ENCODE results near the gene FGD6. TPM values are rescaled to one million over a fixed set of nuclear protein-coding genes. Genes with fewer than 3 reads are reported as not detected.
"Not testable (repeated sequence)": the region's sequence is repeated elsewhere in the genome, so short reads cannot be mapped to it uniquely, and the experiment has no call there.

The FGD6 gene
- total RNA-seq, 4 donors from 2014 or later, result 16.2 to 46.9 (median 25.0) TPM

DNA sequence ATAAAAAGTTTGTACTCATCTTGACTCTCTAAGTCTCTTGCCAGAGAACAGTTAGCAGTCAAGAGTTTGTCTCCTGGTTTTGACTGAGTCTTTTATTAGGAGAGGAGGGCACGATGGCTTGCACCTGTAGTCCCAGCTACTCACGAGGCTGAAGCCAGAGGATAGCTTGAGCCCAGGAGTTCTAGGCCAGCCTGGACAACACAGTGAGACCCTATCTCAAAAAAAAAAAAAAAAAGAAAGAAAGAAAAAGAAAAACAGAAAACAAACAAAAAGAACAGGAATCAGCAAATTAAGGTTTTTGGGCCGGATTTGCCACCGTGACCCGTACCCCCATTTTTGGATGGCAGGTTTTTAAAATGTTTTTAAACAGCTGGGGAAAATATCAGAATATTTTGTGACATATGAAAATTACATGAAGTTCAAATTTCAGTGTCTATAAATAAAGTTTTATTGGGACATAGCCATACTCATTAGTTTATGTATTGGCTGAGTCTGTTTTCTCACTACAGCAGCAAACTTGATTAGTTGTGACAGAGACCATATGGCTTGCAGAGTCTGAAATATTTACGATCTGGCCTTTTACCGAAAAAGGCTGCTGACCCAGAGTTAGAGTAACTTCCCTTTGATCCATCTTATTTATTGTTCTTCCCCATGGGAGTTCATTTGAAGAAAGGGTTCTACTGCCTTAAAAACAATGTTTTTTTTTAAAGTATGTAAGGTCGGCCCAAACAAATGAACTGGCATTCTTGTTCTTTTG lies 31.5 kb upstream of the FGD6 start:
- H3K36me3 ChIP-seq, result peaks cover 18% of the 10 kb centered on the region
- H3K9me3 ChIP-seq, result no peaks in the 10 kb centered on the region
- TF ChIP-seq POLR2AphosphoS5 (IDR thresholded peaks at IDR 0.05) (no peak), EP300 (IDR thresholded peaks at IDR 0.05) (no peak), POLR2A (IDR thresholded peaks at IDR 0.05) (no peak)
- TF ChIP-seq, protein P1, sequence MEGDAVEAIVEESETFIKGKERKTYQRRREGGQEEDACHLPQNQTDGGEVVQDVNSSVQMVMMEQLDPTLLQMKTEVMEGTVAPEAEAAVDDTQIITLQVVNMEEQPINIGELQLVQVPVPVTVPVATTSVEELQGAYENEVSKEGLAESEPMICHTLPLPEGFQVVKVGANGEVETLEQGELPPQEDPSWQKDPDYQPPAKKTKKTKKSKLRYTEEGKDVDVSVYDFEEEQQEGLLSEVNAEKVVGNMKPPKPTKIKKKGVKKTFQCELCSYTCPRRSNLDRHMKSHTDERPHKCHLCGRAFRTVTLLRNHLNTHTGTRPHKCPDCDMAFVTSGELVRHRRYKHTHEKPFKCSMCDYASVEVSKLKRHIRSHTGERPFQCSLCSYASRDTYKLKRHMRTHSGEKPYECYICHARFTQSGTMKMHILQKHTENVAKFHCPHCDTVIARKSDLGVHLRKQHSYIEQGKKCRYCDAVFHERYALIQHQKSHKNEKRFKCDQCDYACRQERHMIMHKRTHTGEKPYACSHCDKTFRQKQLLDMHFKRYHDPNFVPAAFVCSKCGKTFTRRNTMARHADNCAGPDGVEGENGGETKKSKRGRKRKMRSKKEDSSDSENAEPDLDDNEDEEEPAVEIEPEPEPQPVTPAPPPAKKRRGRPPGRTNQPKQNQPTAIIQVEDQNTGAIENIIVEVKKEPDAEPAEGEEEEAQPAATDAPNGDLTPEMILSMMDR (IDR thresholded peaks at IDR 0.05), result no peak
- no peak overlapping the region for H3K4me3 ChIP-seq
- no peaks in the 10 kb centered on the region for H3K27me3 ChIP-seq
- 79% methylated on average over 8 of the region's 8 CpGs for WGBS
- DNase-seq (ENCODE audit: low spot score in 2 of 2), result no peak
- H3K4me1 ChIP-seq, result peaks cover 21% of the 10 kb centered on the region
- no peak overlapping the region for H3K27ac ChIP-seq

DNA sequence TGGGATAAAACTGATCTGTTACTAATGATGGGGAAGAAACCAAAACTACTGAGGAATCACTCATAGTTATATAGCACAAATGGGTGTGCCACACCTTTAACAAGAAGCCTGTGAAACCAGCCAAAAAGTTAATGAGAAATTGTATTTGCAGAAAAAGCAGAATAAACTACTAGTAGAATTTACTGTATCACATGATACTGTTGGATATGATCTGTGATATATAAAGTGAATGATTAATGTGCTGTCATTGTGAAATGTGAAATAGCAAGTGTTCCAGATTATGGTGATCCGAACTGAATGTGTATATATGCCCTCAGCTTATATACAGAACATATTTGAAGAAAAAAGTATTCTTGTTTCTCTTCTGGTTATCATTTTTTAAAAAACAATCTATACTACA lies 30.8 kb upstream of the FGD6 start:
- H3K27me3 ChIP-seq, result no peaks in the 10 kb centered on the region
- no peak for DNase-seq (ENCODE audit: low spot score in 2 of 2)
- 58% methylated on average over 1 of the region's 1 CpG for WGBS
- H3K27ac ChIP-seq, result no peak overlapping the region
- peaks cover 21% of the 10 kb centered on the region for H3K4me1 ChIP-seq
- H3K4me3 ChIP-seq, result no peak overlapping the region
- no peaks in the 10 kb centered on the region for H3K9me3 ChIP-seq
- H3K36me3 ChIP-seq, result peaks cover 16% of the 10 kb centered on the region
- TF ChIP-seq EP300 (IDR thresholded peaks at IDR 0.05), result no peak
- TF ChIP-seq POLR2A (IDR thresholded peaks at IDR 0.05), result no peak
- TF ChIP-seq, protein P1 (IDR thresholded peaks at IDR 0.05), result no peak
- no peak for TF ChIP-seq POLR2AphosphoS5 (IDR thresholded peaks at IDR 0.05)

- Histone ChIP-seq H3K27me3 (no peaks in the 10 kb centered on the region), H3K36me3 (peaks cover 13% of the 10 kb centered on the region), H3K9me3 (no peaks in the 10 kb centered on the region), H3K4me3 (no peak overlapping the region), H3K27ac (no peak overlapping the region), H3K4me1 (peaks cover 24% of the 10 kb centered on the region)
- WGBS, result 68% methylated on average over 3 of the region's 3 CpGs
- no peak for DNase-seq (ENCODE audit: low spot score in 2 of 2)
- TF ChIP-seq, protein P1 (IDR thresholded peaks at IDR 0.05), result no peak
- TF ChIP-seq POLR2A (IDR thresholded peaks at IDR 0.05) (no peak), POLR2AphosphoS5 (IDR thresholded peaks at IDR 0.05) (no peak), EP300 (IDR thresholded peaks at IDR 0.05) (no peak)
Observed at GRCh38 chr12:95244350-95244749, 27.1 kb upstream of the FGD6 start.

DNA sequence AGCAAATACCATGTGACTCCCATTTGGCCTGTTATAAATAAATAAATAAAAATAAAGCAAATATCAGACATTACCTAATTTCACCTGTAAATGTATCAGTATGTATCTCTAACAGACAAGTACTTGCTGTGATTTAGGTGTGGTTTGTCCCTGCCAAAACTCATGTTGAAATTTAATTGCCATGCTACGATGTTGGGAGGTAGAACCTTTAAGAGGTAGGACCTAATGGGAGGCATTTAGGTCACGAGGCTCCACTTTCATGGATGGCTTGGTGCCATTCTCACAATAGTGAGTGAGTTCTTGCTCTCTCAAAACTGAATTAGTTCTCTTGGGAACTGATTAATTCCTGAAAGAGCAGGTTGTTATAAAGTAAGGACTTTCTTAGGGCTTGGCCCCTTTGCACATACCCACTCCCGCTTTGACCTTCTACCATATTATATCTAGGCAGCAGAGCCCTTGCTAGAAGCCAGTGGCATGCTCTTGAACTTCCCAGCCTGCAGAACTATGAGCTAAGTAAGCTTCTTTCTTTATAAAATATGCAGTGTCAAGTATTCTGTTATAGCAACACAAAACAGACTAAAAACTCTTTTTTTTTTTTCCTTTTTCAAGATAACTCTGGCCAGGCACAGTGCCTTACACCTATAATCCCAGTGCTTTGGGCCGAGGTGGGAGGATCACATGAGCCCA lies 26.4 kb upstream of the FGD6 start:
- no peak overlapping the region for H3K27ac ChIP-seq
- no peak for DNase-seq (ENCODE audit: low spot score in 2 of 2)
- TF ChIP-seq POLR2AphosphoS5 (IDR thresholded peaks at IDR 0.05), result no peak
- no peak for TF ChIP-seq POLR2A (IDR thresholded peaks at IDR 0.05)
- TF ChIP-seq, protein P1 (IDR thresholded peaks at IDR 0.05), result no peak
- no peak for TF ChIP-seq EP300 (IDR thresholded peaks at IDR 0.05)
- H3K9me3 ChIP-seq, result no peaks in the 10 kb centered on the region
- H3K4me3 ChIP-seq, result no peak overlapping the region
- no peaks in the 10 kb centered on the region for H3K27me3 ChIP-seq
- H3K4me1 ChIP-seq, result peaks cover 24% of the 10 kb centered on the region
- peaks cover 13% of the 10 kb centered on the region for H3K36me3 ChIP-seq
- 85% methylated on average over 4 of the region's 4 CpGs for WGBS

DNA sequence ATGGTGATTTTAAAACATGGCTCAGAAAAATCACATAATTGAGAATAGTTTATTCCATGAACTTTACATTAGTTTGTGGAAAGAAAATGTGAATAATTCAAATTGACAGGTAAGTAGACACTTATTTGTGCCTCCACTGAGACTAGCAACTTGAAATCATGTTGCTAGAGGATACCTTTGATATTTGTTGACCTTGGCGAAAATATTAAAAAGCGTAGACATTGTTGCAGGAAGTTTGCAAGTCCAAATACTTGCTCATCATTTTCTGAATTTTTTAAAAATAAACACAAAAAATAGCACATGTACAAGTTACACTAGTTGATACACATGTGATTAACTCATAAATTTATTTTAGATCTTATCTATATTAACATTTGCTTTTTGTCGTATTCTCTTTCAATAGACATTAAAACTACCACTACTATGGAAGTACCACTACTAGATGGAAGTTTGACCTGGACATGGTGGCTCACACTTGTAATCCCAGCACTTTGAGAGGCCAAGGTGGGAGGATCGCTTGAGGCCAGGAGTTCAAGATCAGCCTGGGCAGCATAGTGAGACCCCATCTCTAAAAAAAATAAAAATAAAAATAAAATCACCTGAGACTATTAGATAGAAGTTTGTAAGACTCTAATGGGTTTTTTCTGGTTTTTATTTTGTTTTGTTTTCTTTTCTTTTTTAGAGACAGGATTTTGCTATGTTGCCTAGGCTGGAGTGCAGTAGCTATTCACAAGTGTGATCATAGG lies 24.7 kb upstream of the FGD6 start:
- Histone ChIP-seq H3K4me1 (peaks cover 23% of the 10 kb centered on the region), H3K4me3 (no peak overlapping the region), H3K9me3 (no peaks in the 10 kb centered on the region), H3K27ac (no peak overlapping the region), H3K36me3 (peaks cover 13% of the 10 kb centered on the region), H3K27me3 (no peaks in the 10 kb centered on the region)
- no peak for DNase-seq (ENCODE audit: low spot score in 2 of 2)
- WGBS, result 83% methylated on average over 4 of the region's 4 CpGs
- TF ChIP-seq, protein P1 (IDR thresholded peaks at IDR 0.05), result no peak
- TF ChIP-seq EP300 (IDR thresholded peaks at IDR 0.05) (no peak), POLR2A (IDR thresholded peaks at IDR 0.05) (no peak), POLR2AphosphoS5 (IDR thresholded peaks at IDR 0.05) (no peak)

GRCh38 chr12:95241138-95241537 lies 23.9 kb upstream of the FGD6 start:
- 93% methylated on average over 6 of the region's 6 CpGs for WGBS
- not testable (repeated sequence) for H3K9me3 ChIP-seq; DNase-seq (ENCODE audit: low spot score in 2 of 2); H3K4me3 ChIP-seq; H3K27ac ChIP-seq; H3K27me3 ChIP-seq
- Histone ChIP-seq H3K4me1 (peaks cover 16% of the 10 kb centered on the region), H3K36me3 (peaks cover 13% of the 10 kb centered on the region)
